ENCODE results near the gene IMMP2L. TPM values are rescaled to one million over a fixed set of nuclear protein-coding genes. Genes with fewer than 3 reads are reported as not detected.
A peak's percentile ranks its signal among the peaks of the same experiment; 100 is the strongest.

IMMP2L gene
- total and polyA plus RNA-seq, 2 of the 4 experiments (the other 2 are of a cell fraction): 5.8 to 9.3 TPM

GRCh38 chr7:111018960-111019736 is 543.1 kb downstream of the IMMP2L start:
- intact Hi-C loops (cut with micrococcal nuclease): no loop called here
- no peaks in the 10 kb centered on the region for H3K27me3 ChIP-seq (ENCODE audit: control insufficient read depth, insufficient read depth, low read length)
- dilution Hi-C loops (cut with HindIII; ENCODE audit: low sequenced_read_pairs, unreplicated experiment): no loop called here
- in situ Hi-C loops (cut with MboI; ENCODE audit: low sequenced_read_pairs): no loop called here
- H2BK5ac ChIP-seq (ENCODE audit: low read depth, low read length, poor library complexity, severe bottlenecking): no peak overlapping the region
- no peaks in the 10 kb centered on the region for H3K79me1 ChIP-seq (ENCODE audit: low read depth in 1 of 2, low read length in 2 of 2)
- no peak overlapping the region for H3K4me2 ChIP-seq (ENCODE audit: low read depth, low read length)
- no peak overlapping the region for H3K4me3 ChIP-seq (ENCODE audit: insufficient read depth, low read depth, low read length)
- no peak overlapping the region for H4K8ac ChIP-seq (ENCODE audit: low read depth in 2 of 2, low read length in 2 of 2)
- TF ChIP-seq CHD1 (IDR thresholded peaks at IDR 0.05; ENCODE audit: low read depth, low read length) (no peak), NFE2L2 (IDR thresholded peaks at IDR 0.05; ENCODE audit: low read depth, low read length) (no peak), MAFK (IDR thresholded peaks at IDR 0.05; ENCODE audit: low read depth, low read length) (no peak), BHLHE40 (IDR thresholded peaks at IDR 0.05; ENCODE audit: low read depth, low read length) (no peak), MAZ (IDR thresholded peaks at IDR 0.05; ENCODE audit: borderline replicate concordance, low read depth, low read length) (no peak), CEBPB (IDR thresholded peaks at IDR 0.05; ENCODE audit: low read depth, low read length) (no peak), CTCF (conservative IDR thresholded peaks at IDR 0.05; ENCODE audit: low read depth, low read length) (no peak), SMC3 (IDR thresholded peaks at IDR 0.05; ENCODE audit: low read depth, low read length) (no peak), FOS (IDR thresholded peaks at IDR 0.05; ENCODE audit: low read depth, low read length) (no peak), ELK1 (IDR thresholded peaks at IDR 0.05; ENCODE audit: borderline replicate concordance, low read depth, low read length) (no peak), POLR2A (IDR thresholded peaks at IDR 0.05; ENCODE audit: low read depth, low read length) (no peak), RCOR1 (IDR thresholded peaks at IDR 0.05; ENCODE audit: insufficient replicate concordance, low read length) (no peak), RFX5 (IDR thresholded peaks at IDR 0.05; ENCODE audit: low read depth, low read length) (no peak)
- no CpG with 5 or more reads among the region's 3 CpGs for WGBS, 2 experiments (ENCODE audit: extremely low coverage in 2 of 2, insufficient read length in 1 of 2)
- no peak overlapping the region for H3K23ac ChIP-seq (ENCODE audit: low read depth, low read length)
- H3K9me3 ChIP-seq (ENCODE audit: control insufficient read depth, insufficient read depth, low read length): 0 out of 2 replicates have a peak, but pooled peaks cover 2% of the 10 kb centered on the region
- no peaks in the 10 kb centered on the region for H3K36me3 ChIP-seq (ENCODE audit: control insufficient read depth, insufficient read depth, low read length)
- H3K9ac ChIP-seq (ENCODE audit: low read depth, low read length): no peak overlapping the region
- H2AFZ ChIP-seq (replicated peaks; ENCODE audit: low read length, poor library complexity): peak overlapping the region; percentile 70
- no peak overlapping the region; the same call in 1 of the 2 replicates for H3K14ac ChIP-seq (replicated peaks; ENCODE audit: low read depth, low read length)
- H3K18ac ChIP-seq (ENCODE audit: low read depth, low read length): no peak overlapping the region
- no peaks in the 10 kb centered on the region for H3K9me1 ChIP-seq (ENCODE audit: insufficient read depth, low read length)
- no peak overlapping the region for H2BK120ac ChIP-seq (ENCODE audit: low read depth, low read length)
- no peak overlapping the region for H3K27ac ChIP-seq (ENCODE audit: insufficient read depth, low read length)
- DNase-seq (no peak), ATAC-seq (ENCODE audit: low read depth) (no peak)
- no peak overlapping the region for H2BK15ac ChIP-seq (ENCODE audit: low read depth, low read length)
- H2BK20ac ChIP-seq (ENCODE audit: low read depth, low read length): no peak overlapping the region
- no peaks in the 10 kb centered on the region for H3K4me1 ChIP-seq (ENCODE audit: control insufficient read depth, insufficient read depth, low read length)
- ChIA-PET CTCF (no interaction called here), POLR2A (ENCODE audit: unreplicated experiment) (interaction anchor here (0.7 kb wide), 1 partner anchor 601 kb away, joined by 3 read pairs; no protein-coding TSS in a partner anchor)
- H3K56ac ChIP-seq (ENCODE audit: extremely low read depth, insufficient read depth, low read length): no peak overlapping the region
- no peak overlapping the region for H3K4ac ChIP-seq (ENCODE audit: low read depth, low read length)
- no peaks in the 10 kb centered on the region for H4K20me1 ChIP-seq (ENCODE audit: insufficient read depth, low read length)
- H2AK5ac ChIP-seq (ENCODE audit: low read depth, low read length): no peak overlapping the region
- H2AK9ac ChIP-seq (replicated peaks; ENCODE audit: low read depth, low read length, poor library complexity): no peak overlapping the region
- no peak overlapping the region for H4K91ac ChIP-seq (ENCODE audit: insufficient read depth, low read depth, low read length)
- H4K5ac ChIP-seq (ENCODE audit: low read depth, low read length): no peak overlapping the region
- BruUV-seq (replicated peaks): no TSS peak
